Uterus (tissue), 2 donors: ENCODE data around the gene MAP3K1.

Source experiments
- CTCF ChIP-seq, 4 experiments: fragments of 200-600 bp in 2 of 4; fragments of 450-650 bp in 2 of 4; sonication (generic) in 2 of 4; IDR thresholded peaks; one replicate each; pipeline ENCODE4 v1.5.1; 2016 to 2019; ENCODE audit warnings: antibody characterized with exemption in 4 of 4, mild to moderate bottlenecking in 2 of 4, moderate library complexity in 1 of 4
- POLR2A ChIP-seq, 2 donors: fragments of 450-650 bp; IDR thresholded peaks; one replicate each; pipeline ENCODE4 v1.6.1; 2016; ENCODE audit warnings: antibody characterized with exemption in 2 of 2, mild to moderate bottlenecking in 1 of 2, moderate library complexity in 1 of 2

- TF ChIP-seq CTCF (IDR thresholded peaks at IDR 0.05): no peak
- no peak for TF ChIP-seq POLR2A (IDR thresholded peaks at IDR 0.05)
Measured at GRCh38 chr5:56803894-56804293, 11.5 kb upstream of the MAP3K1 start.
